ENCODE measurements around the gene EDA.

- TF ChIP-seq CTCF (IDR thresholded peaks at IDR 0.05) (no peak), REST (IDR thresholded peaks at IDR 0.05; ENCODE audit: insufficient read depth in 1 of 2, low read depth in 2 of 2, low read length in 1 of 2) (no peak), POLR2AphosphoS5 (IDR thresholded peaks at IDR 0.05; ENCODE audit: low read depth, low read length) (no peak)
These were observed 410.4 kb downstream of the EDA start for GRCh38 chrX:70026112-70026850.

Measured in Panc1 (cell line).